Activated CD4-positive, CD25-positive, alpha-beta regulatory T cell treated with anti-CD3 and anti-CD28 coated beads, Interleukin-2, amount 50 U/mL, for 24 hours (primary cell): ENCODE results near the gene UBR2.
"Not testable (repeated sequence)": the region's sequence is repeated elsewhere in the genome, so short reads cannot be mapped to it uniquely, and the experiment has no call there.

ENCODE experiments used
- ATAC-seq, 2 donors: fragments of 150-1000 bp; cut with Tn5 transposase; one replicate each; pipeline ENCODE4 v1.10.0; 2021; ENCODE audit warnings: mild to moderate bottlenecking in 1 of 2, moderate library complexity in 1 of 2

Gene UBR2

DNA sequence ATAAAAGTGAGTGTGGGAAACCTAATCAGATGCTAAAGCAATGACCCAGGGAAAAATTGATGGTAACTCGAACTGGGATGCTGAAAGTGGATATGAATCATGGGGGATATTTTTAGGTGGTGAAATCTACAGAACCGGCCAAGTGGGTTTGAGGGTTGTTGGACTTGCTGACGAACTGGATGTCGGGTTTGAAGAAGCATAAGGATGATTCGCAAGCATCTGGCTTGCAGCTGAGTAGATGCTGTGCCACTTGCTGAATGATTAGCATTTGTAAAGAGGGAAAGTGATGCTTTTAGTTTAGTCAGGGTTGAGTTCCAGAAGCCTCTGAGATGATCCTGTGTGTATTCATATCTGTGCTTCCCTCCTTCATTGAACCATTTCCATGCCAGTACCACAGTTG is 54.9 kb downstream of the UBR2 start:
- ATAC-seq = no peak

DNA sequence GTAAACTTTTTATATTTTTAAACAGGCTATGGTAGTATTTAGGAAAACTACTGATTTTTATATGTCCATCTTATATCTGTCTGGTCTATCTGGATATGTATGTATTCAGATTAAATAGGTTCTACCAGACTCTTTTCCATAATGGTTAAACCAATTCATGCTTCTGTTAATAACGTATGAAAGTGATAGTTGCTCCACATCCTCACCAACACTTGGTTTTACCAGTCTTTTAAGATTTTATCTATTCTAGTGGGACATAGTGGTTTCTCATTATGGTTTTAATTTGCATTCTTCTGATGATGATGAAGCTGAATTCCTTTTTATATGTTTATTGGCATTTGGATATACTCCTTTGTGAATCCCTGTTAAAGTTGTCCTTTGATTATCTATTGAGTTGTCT is 56.1 kb downstream of the UBR2 start:
- ATAC-seq = no peak

- no peak for ATAC-seq
Measured at GRCh38 chr6:42624601-42625000, 60.8 kb downstream of the UBR2 start.

- no peak for ATAC-seq
Measured at GRCh38 chr6:42627044-42627443, 63.2 kb downstream of the UBR2 start.

- no peak for ATAC-seq
Measured at GRCh38 chr6:42627674-42628073, 63.8 kb downstream of the UBR2 start.

GRCh38 chr6:42628604-42629003 is 64.8 kb downstream of the UBR2 start:
- ATAC-seq = no peak

DNA sequence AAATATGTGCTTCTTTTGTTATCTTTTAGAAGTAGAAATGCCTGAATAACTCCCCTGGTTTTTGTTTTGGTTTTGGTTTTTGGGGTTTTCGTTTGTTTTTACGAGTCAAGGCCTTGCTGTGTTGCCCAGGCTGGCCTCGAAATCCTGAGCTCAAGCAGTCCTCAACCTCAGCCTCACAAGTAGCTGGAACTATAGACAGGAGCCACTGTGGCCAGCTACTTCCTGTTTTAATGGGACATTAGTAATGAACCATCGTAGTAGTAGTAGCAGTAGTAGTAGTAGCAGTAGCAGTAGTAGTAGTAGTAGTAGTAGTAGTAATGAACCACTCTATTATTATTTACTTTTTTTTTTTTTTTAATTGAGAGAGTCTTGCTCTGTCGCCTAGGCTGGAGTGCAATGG is 66.0 kb downstream of the UBR2 start:
- ATAC-seq = no peak

GRCh38 chr6:42637681-42638080 is 73.9 kb downstream of the UBR2 start:
- ATAC-seq = peak; percentile 70 to 79

- no peak for ATAC-seq
Measured at GRCh38 chr6:42642794-42643193, 79.0 kb downstream of the UBR2 start.

DNA sequence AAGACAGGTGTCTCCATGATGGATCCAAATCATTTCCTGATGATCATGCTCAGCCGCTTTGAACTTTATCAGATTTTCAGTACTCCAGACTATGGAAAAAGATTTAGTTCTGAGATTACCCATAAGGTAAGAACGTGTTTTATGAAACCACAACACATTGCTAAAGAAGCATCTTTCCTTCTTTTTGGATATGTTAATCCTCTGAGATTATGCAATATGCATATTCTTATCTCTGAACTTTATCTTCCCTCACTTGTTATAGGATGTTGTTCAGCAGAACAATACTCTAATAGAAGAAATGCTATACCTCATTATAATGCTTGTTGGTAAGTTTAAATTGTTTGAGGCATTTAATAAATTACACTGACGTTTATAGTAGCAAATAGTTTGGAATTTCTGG is 80.4 kb downstream of the UBR2 start:
- no peak for ATAC-seq

GRCh38 chr6:42652024-42652746 is 88.4 kb downstream of the UBR2 start:
- ATAC-seq = no peak

- no peak for ATAC-seq
Measured at GRCh38 chr6:42653851-42654250, 90.0 kb downstream of the UBR2 start.

- no peak for ATAC-seq
Measured at GRCh38 chr6:42659806-42660205, 96.0 kb downstream of the UBR2 start.

GRCh38 chr6:42661540-42662153 is 97.8 kb downstream of the UBR2 start:
- peak; percentile 77 for ATAC-seq

- ATAC-seq = no peak
Measured at GRCh38 chr6:42664718-42665117, 100.9 kb downstream of the UBR2 start.

- ATAC-seq = not testable (repeated sequence)
Measured at GRCh38 chr6:42674368-42674767, 110.5 kb downstream of the UBR2 start.

- ATAC-seq = no peak
Measured at GRCh38 chr6:42674780-42675179, 111.0 kb downstream of the UBR2 start.

- no peak for ATAC-seq
Measured at GRCh38 chr6:42679358-42679757, 115.5 kb downstream of the UBR2 start.

DNA sequence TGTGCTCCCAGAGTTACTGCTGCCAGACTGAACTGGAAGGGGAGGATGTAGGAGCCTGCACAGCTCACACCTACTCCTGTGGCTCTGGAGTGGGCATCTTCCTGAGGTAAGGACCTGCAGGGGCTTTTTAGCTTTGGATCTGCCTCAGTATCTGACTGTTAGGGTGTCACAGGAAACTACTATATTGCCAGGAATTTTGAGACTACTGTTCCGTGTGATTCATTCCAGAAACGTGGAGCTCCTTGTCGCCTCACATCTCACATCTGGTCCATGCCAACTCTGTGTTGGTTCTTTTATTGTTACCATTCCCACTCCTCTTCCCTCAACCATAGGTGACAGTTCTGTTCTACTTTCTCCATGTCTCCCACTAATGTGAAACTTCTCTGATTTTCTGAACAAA is 124.5 kb downstream of the UBR2 start:
- no peak for ATAC-seq

- no peak for ATAC-seq
Measured at GRCh38 chr6:42689371-42689770, 125.5 kb downstream of the UBR2 start.

DNA sequence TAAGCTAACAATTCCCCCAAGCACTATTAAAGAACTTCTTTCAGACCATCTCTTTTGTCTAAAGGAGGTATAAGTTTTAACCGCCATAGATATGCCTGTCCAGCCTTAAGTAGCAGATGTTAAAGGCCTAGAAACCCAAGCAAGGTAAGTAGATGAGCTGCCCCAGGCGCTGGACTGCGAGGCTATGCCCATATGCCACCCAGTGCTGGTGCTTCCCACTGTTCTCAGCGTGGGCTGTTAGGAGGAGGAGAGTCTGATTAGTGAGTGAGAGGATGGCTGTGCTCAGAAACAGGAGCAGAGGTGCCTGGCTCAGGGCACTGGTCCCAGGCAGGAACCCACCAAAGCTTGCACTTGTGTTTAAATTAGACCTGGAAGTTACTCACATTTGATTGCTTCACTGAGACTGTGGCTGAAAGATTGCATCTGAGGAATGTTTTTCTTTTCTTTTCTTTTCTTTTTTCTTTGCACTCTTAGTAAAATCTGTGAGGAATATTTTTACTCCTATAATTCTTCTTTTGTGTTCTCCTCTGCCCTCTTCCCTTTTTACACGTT is 126.4 kb downstream of the UBR2 start:
- no peak for ATAC-seq

- ATAC-seq = peak in 1 of 2 donors; percentile 43
Measured at GRCh38 chr6:42690872-42691271, 127.0 kb downstream of the UBR2 start.

DNA sequence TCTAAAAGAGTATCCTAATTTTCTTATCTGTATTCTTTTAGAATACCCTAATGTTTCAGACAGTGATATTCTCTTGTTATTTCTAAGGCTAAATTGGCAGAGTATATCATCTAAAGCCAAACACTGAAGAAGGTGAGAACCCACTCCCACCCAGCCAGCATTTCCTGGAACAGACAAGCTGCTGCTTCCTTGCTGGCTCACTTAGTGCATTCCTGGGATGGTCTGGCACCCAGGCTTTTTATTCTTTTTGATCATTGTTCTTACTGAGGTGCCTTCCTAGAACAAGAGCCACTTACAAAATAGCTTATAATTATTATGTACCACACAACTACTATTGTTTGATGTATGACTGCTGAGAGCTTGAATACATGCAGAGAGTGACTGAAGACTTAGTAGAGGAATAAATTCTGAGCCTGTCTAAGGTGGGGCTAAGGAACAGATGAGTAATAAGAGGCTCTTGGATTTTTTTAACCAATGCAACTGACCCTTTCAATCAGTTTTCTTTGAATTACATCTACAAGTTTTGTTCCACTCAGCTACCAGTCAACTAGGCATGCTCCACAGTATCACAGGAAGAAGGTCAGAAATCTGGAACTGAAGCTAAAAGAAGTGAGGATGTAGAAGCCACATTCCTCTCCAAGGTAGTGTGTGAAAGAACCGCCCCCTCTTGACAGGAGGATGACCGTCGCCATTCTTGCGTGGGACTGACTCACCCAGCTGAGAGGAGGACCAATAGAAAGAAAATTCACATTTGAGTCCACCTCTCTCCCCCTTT is 128.5 kb downstream of the UBR2 start:
- ATAC-seq = peak; percentile 39 to 42
